ENCODE data around the gene NOLC1.
A peak's percentile ranks its signal among the peaks of the same experiment; 100 is the strongest.

NOLC1 gene

DNA sequence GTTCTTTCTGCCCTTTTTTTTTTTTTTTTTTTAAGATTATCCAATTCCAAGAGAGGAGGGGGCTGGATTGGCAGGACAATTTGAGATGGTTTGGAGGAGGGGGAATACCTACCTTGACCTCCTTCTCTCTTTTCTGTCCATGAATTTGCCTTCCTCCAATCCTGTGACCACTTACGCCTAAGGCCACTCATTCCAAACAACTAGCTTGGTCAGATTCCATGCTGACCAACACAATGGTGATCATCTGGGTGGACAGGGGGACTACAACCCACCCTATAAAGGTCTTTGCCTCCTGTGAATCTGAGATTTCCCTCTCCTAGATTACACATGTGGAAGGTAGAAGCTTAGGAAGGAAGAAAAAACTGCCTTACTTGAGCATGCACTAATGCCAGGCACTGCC is 29.7 kb upstream of the NOLC1 start:
- no peak for DNase-seq

DNA sequence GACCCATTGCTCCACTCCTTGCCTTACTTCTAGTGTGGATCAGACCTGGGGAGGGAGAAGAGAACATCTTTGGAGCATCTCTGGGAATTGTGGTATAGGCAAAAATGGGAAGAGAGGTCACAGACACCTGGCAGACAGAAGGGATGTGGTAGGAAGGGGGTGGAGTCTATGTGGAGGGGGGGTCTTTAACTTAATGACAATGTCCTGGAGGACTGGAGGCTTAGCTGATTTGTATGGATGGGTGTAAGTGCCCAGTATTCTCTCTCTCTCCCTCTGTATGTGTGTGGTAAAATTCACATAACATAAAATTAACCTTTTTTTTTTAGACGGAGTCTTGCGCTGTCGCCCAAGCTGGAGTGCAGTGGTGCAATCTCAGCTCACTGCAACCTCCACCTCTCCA is 29.0 kb upstream of the NOLC1 start:
- DNase-seq, result no peak

DNA sequence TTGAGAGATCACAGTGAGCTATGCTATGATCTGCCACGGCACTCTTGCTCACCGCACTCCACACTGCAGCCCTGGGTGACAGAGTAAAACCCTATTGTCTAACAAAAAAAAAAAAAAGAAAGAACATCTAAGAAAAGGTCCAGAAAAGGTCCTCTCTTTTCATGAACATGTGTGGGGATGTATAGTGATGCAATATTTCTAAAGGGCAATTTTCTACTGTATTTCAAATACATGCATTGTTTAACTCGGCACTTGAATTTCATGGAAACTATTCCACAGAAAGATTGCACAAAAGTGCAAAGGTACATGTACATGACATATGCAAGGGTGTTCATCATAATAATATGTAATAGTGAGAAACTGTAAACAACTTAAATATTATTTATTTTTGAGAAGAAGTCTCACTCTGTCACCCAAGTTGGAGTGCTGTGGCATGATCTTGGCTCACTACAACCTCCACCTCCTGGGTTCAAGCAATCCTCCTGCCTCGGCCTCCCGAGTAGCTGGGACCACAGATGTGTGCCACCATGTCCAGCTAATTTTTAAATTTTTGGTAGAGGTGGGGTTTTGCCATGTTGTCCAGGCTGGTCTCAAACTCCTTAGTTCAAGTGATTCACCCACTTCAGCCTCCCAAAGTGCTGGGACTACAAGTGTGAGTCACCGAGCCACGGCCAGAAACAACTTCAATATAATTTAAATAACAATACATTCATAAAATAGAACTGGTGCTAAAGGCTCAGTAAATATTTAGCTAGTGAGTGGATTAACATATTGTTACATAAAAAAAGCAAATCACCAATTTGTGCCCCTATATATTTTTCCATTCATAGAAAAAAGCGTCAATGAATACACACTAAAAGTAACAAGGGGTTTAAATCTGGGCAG is 20.7 kb upstream of the NOLC1 start:
- DNase-seq, result no peak

DNA sequence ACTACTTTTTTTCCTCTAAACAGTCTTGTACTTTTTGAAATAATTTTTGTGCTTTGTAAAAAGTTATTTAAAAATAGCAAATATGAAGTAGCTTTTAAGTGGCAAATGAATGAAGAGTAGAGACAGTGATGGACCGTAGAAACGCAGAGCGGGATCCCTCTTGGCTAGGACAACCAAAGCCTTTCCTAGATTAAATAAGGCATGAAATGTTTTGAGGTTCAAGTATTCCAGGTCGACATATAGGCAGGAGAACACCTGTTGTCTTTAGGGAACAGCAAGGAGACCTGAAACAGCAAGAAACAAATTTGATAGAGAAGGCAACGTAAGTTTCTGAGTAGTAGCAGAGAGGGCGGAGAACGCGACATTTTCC is 20.0 kb upstream of the NOLC1 start:
- no peak for DNase-seq

DNA sequence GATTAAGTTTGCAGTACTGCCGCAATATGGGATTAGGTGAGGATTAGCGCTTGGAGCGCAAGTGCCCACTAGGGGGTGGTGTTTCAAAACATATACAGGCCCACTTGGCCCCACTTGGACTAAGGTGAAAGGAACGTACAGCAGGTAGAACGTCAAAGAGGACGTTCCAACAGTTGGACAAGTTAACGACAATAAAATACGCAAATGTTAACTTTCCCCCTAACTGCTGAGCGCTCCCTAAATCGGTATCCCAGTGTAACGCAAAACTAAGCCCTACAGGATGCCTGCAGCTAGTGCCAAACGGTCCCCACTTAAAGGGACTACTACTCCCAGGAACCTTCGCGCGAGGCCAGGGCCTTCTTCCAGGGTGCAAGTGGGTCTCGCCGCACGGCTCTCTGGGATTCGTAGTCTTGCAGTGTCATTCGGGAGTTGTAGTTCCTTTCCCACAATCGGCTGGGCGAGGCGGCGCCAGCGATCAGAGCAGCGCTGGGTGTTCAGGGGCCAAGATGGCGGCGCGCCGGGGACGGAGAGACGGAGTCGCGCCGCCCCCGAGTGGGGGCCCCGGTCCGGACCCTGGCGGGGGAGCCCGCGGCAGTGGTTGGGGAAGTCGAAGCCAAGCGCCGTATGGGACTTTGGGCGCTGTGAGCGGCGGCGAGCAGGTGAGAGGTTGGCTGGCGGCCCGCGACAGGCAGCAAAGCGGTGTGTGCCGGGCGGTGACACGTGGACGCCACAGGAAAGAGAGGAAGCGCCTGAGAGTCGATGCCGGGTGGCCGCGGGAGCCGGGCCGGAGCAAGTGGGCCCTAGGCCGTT is 19.4 kb upstream of the NOLC1 start, which contains the start of gene PPRC1:
PPRC1 (plus strand) TSS at position 478 of the 810 bp plus-strand sequence; CDS start at position 507, 29 bp downstream.
- peak; percentile 98 for DNase-seq

DNA sequence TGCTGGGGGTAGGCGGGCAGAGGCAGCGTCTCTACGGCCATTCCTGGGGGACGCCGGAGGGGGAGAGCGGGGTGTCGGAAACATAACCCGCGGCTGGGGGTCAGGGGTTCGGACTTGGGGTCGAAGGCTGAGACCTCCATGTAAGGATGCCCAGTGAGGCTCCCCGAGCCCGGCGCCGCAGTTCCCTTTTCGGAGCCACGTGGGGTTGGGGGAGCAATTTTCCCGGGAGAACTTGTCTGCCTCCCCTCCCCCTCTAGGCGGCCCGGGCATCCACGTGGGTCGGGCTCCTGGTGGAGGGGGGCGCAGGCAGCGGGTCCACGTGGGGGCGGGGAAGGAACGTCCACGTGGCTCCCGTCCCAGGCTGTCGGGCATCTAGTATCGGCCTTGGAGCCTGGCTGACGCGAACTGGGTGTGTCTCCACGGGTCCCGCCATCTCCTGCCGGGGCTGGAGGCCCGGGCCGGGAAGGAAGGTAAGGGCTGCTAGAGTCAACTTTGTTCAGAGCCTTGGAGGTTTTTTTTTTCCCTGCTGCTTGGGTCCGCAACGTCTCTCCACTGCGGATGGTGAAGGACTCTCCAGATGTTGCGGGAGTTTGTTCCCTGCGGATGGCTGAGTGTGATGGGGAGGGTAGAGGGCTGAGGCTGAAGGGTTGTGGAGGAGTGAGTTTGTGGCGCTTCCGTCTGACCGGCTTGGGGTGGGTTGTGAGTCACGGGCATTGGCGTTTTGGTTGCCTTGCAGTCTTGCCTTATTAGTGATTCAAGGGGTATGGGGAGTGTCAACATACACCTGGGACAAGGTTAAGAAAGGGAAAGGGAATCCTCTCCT is 18.6 kb upstream of the NOLC1 start:
- DNase-seq, result peak; percentile 84

DNA sequence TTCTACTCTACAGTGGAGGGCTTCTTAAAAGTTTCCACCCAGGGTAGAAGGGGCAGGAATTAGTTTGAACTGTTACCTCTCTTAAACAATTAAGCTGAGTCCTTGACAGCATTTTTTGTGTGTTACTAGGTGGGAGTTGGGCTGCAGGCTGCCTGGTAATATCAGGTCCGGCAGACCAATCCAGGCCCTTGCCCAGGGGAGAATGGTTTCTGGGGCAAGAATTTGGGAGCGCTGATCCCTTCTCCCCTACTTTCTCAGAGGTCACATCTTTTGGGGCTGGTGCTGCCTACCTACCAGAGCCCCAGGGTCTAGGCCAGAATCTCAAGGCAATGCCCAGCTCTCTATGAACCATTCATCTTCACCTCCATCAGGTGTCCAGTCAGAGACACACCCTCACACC is 17.8 kb upstream of the NOLC1 start:
- no peak for DNase-seq

DNA sequence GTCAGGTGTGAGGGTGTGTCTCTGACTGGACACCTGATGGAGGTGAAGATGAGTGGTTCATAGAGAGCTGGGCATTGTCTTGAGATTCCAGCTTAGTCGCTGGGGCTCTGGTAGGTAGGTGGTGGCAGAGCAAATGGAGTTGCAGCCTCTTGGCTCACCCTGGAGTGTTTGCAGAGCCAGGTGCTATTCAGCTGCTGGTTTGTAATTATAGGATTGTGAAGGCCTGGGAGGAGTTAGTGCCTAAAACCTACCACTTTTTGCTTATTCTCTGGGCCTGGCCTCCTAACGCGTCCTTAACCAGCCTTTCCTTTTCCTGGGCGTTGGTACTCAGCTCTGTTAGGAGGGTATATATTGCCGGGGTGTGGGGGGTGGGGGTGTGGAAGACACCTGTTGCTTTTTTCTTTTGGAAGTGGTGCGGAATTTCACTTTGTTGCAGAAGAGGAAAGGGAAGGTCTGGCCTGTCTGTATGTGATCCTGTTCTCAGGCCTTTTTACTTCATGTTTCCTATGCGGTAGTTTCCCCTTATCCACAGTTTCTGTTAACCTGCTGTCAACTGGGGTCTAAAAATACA is 16.1 kb upstream of the NOLC1 start:
- no peak for DNase-seq

DNA sequence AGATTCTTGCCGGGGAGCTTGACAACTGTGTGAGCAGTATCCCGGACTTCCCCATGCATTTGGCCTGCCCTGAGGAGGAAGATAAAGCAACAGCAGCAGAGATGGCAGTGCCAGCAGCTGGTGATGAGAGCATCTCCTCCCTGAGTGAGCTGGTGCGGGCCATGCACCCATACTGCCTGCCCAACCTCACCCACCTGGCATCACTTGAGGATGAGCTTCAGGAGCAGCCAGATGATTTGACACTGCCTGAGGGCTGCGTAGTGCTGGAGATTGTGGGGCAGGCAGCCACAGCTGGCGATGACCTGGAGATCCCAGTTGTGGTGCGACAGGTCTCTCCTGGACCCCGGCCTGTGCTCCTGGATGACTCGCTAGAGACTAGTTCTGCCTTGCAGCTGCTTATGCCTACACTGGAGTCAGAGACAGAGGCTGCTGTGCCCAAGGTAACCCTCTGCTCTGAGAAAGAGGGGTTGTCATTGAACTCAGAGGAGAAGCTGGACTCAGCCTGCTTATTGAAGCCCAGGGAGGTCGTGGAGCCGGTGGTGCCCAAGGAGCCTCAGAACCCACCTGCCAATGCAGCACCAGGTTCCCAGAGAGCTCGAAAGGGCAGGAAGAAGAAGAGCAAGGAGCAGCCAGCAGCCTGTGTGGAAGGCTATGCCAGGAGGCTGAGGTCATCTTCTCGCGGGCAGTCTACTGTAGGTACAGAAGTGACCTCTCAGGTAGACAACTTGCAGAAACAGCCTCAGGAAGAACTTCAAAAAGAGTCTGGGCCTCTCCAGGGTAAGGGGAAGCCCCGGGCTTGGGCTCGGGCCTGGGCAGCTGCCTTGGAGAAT is 12.7 kb upstream of the NOLC1 start:
- DNase-seq, result no peak

DNA sequence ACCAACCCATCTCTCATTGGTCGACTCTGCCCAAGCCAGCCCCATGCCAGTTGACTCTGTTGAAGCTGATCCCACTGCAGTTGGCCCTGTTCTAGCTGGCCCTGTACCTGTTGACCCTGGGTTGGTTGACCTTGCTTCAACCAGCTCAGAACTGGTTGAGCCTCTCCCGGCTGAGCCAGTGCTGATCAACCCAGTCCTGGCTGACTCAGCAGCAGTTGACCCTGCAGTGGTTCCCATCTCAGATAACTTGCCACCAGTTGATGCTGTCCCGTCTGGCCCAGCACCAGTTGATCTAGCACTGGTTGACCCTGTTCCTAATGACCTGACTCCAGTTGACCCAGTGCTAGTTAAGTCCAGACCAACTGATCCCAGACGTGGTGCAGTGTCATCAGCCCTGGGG is 12.0 kb upstream of the NOLC1 start:
- DNase-seq, result no peak

DNA sequence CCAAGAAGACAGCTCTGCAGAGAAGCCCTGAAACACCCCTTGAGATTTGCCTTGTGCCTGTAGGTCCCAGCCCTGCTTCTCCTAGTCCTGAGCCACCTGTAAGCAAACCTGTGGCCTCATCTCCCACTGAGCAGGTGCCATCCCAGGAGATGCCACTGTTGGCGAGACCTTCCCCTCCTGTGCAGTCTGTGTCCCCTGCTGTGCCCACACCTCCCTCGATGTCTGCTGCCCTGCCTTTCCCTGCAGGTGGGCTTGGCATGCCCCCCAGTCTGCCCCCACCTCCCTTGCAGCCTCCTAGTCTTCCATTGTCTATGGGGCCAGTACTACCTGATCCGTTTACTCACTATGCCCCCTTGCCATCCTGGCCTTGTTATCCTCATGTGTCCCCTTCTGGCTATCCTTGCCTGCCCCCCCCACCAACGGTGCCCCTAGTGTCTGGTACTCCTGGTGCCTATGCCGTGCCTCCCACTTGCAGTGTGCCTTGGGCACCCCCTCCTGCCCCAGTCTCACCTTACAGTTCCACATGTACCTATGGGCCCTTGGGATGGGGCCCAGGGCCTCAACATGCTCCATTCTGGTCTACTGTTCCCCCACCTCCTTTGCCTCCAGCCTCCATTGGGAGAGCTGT is 11.2 kb upstream of the NOLC1 start:
- no peak for DNase-seq

DNA sequence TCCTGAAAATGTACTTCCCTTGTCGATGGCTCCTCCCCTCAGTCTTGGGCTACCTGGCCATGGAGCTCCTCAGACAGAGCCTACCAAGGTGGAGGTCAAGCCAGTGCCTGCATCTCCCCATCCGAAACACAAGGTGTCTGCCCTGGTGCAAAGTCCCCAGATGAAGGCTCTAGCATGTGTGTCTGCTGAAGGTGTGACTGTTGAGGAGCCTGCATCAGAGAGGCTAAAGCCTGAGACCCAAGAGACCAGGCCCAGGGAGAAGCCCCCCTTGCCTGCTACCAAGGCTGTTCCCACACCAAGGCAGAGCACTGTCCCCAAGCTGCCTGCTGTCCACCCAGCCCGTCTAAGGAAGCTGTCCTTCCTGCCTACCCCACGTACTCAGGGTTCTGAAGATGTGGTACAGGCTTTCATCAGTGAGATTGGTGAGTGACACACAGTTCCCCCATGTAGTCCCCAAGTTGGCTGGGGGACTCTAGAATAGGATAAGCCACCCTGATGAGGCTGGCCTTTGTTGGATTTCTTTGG is 10.5 kb upstream of the NOLC1 start:
- DNase-seq, result no peak

DNA sequence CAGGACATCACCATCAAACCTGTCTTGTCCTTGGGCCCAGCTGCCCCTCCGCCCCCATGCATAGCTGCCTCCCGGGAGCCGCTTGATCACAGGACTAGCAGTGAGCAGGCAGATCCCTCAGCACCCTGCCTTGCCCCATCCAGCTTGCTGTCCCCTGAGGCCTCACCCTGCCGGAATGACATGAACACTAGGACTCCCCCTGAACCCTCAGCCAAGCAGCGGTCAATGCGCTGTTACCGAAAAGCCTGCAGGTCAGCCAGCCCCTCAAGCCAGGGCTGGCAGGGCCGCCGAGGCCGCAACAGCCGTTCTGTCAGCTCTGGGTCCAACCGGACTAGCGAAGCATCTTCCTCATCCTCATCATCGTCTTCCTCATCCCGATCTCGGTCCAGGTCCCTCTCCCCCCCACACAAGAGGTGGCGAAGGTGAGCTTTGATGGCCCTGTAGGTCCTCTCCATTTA is 5.2 kb upstream of the NOLC1 start:
- no peak for DNase-seq

DNA sequence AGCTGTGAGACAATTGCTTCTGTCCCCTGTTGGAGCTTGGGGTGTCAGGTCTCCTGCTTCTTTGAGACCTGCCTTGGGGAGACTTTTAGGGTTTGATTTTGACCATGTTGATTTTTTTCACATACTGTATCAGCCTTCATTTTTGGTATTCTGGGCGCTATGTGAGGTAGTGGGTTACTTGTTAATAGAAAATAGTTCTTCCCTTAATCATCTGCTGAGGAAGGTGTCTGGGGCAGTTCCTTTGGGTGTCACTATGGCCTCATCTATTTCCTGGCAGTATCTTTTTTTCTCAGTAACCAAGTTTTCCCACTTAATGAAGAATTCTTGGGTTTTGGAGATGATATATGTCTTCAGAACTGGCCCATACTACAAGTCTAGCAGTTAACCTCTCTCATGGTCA is 4.6 kb upstream of the NOLC1 start:
- DNase-seq, result no peak

DNA sequence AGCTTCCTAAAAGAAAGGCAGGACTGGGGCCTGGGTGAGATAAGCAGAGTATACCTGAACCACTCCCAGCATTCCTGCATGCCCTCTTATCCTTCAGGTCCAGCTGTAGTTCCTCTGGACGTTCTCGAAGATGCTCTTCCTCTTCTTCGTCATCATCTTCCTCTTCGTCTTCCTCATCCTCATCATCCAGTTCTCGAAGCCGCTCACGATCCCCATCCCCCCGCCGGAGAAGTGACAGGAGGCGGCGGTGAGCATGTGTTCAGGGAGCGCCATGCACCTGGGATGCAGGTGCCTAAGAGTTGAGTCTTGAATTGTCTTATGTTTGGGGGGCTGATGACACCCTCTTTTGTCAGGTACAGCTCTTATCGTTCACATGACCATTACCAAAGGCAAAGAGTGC is 3.9 kb upstream of the NOLC1 start:
- no peak for DNase-seq

DNA sequence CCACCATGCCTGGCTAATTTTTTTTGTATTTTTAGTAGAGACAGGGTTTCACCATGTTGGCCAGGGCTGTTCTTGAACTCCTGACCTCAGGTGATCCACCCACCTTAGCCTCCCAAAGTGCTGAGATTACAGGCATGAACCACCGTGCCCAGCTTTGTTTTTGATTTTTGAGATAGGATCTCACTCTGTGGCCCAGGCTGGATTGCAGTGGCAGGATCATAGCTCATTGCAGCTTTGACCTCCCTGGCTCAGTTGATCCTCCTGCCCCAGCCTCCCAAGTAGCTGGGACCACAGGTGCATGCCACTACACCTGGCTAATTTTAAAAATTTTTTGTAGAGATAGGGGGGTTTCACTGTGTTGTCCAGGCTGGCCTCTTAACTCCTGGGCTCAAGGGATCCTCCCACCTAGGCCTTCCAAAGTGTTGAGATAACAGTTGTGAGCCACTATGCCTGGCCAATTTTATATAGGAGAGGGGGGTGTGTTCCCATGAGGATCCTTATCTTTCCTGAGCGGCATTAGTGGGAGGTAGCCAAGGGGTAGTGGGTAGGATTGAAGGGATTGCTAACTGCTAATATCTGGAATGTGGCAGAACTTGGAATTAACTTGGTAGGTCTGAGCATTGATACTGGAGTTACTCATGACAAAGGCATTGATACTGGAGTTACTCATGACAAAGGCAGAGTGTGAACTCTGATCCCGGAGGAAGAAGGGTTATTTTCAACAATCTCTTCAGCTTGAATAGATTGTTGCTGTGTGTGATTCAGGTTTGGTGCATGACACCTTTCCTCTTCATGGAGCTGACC is 1.0 kb upstream of the NOLC1 start:
- no peak for DNase-seq

DNA sequence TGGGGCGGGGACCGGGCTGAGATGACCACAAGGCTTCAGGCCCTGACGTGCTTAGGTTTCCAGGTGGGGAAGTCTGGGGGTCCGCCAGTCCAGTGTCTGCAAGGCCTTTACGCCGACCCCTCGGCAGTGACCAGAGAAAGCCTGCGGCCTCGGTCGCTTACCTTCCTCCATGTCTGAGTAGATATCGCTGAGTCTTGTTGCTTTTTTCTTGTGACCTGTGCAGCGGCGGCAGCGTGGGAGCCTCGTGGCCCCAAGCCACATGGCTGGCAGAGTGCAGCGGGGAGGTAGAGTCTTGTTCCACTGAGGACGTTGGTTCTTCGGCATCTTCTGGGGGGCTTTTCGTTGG is 329 bp downstream of the NOLC1 start:
- peak; percentile 72 for DNase-seq

DNA sequence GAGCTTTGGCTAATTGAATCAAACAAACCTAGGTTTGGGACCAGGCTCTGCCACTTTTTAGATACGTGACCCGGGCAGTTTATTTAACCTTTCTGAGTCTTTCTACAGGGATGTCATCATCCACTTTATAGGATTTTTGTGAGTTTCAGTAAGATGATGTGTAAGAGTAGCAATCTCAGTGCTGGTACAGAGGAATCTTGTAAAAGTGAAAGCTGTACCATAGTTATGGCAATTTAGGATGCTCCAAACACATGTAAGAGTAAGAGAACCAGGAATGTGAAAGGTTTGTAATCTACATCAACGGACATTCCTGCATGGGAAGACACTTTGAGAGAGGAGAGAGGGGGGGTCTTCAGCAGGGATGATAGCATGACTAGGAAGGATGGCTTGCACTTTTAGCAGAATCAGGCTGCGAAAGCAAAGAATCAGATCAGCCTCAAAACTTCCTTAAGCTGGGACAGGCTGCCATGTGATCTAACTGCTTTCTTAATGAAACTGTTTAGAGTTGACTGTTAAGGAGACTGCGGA is 968 bp downstream of the NOLC1 start:
- no peak for DNase-seq

DNA sequence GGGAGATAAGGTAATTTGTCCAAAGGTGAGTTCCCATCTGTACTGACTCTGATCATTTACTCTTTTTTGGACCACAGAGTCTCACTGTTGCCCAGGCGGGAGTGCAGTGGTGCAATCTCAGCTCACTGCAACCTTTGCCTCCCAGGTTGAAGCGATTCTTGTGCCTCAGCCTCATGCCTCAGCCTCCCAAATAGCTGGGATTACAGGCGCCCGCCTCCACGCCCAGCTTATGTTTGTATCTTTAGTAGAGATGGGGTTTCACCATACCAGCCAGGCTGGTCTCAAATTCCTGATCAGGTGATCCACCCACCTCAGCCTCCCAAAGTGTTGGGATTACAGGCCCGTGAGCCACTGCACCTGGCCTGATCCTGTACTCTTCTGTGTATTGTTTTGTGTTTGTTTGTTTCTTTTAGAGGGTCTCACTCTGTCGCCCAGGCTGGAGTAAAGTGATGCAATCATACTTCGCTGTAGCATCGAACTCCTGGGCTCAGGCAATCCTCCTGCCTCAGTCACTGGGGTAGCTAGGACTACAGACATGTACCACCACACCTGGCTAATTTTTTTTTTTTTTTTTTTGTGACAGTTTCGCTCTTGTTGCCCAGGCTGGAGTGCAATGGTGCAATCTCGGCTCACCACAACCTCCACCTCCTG is 2.4 kb downstream of the NOLC1 start:
- no peak for DNase-seq

DNA sequence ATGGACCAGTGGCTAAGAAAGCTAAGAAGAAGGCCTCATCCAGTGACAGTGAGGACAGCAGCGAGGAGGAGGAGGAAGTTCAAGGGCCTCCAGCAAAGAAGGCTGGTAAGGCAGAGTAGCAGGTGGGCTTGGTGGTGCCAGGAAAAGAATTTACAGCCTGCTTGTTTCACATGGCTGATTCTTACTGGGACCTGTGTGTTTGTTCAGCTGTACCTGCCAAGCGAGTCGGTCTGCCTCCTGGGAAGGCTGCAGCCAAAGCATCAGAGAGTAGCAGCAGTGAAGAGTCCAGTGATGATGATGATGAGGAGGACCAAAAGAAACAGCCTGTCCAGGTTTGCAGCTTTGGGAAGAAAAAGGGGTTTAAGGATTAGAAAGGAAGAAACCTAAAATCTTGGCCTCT is 5.0 kb downstream of the NOLC1 start:
- no peak for DNase-seq

Measured in stimulated activated CD4-positive, alpha-beta T cell treated with anti-CD3 and anti-CD28 coated beads, Interleukin-15, amount 100 ng/mL, for 24 hours (primary cell).